Measurements from ENCODE around the gene TRAPPC8.

DNA sequence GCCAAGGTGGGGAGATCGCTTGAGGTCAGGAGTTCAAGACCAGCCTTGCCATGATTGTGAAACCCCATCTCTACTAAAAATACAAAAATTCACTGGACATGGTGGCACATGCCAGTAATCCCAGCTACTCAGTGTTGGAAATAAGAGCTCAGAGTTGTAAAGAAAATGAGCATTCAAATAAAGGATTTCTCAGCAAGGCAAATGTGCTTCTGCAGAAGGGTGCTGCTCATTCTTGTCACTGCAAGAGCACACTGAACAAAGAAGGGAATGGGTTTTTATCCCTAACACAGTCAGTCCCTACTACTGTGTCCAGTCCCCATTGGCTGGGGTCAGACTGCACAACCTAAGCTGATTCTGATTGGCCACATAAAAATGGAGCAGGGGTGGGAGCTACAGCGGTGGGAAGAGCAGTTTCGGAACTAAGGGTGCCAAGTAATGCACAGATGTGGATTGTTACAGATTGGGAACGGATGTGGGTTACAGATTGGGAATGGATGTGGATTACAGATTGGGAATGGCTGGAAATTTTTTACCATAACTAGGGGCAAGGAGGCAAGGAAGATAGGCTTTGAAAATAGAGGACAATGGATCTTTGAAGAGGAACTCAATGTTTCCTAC, 31.1 kb upstream of the TRAPPC8 start:
- TF ChIP-seq, protein P1, sequence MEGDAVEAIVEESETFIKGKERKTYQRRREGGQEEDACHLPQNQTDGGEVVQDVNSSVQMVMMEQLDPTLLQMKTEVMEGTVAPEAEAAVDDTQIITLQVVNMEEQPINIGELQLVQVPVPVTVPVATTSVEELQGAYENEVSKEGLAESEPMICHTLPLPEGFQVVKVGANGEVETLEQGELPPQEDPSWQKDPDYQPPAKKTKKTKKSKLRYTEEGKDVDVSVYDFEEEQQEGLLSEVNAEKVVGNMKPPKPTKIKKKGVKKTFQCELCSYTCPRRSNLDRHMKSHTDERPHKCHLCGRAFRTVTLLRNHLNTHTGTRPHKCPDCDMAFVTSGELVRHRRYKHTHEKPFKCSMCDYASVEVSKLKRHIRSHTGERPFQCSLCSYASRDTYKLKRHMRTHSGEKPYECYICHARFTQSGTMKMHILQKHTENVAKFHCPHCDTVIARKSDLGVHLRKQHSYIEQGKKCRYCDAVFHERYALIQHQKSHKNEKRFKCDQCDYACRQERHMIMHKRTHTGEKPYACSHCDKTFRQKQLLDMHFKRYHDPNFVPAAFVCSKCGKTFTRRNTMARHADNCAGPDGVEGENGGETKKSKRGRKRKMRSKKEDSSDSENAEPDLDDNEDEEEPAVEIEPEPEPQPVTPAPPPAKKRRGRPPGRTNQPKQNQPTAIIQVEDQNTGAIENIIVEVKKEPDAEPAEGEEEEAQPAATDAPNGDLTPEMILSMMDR (IDR thresholded peaks at IDR 0.05; ENCODE audit: insufficient read depth, low read depth, low read length), result no peak
- no peak for TF ChIP-seq EZH2 (IDR thresholded peaks at IDR 0.05; ENCODE audit: insufficient read depth, low read length)
